Measurements from ENCODE around the gene STX18. TPM values are rescaled to one million over a fixed set of nuclear protein-coding genes. Genes with fewer than 3 reads are reported as not detected.

Gene STX18
- total and polyA plus RNA-seq, 2 donors (not counting 3 experiments of a cell fraction or from before 2014, with no cell fraction given), result 30.7 to 31.2 TPM

DNA sequence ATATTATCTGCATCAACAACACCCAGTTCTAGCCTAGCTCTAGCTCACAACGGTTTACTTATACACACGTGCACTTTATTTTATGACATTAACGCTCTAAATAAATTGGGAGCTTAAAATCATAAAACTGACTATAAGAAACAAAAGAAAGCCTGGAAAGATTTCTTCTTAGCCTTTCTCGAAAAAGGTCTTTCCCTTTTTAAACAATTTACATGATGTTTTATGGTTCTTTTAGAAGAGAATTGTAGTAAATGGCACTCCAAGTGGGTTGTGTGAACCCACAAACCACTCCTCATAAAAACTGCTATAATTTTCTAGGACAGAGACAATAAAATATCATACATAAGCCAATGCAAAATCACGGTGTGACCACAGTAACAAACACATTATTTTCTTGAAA, 23.1 kb downstream of the STX18 start:
- TF ChIP-seq POLR2AphosphoS5 (IDR thresholded peaks at IDR 0.05; ENCODE audit: insufficient read depth, low read depth, low read length) (no peak), POLR2A (IDR thresholded peaks at IDR 0.05; ENCODE audit: low read depth, low read length) (no peak), FOS (IDR thresholded peaks at IDR 0.05; ENCODE audit: borderline replicate concordance, insufficient read depth, low read length) (no peak), MYC (IDR thresholded peaks at IDR 0.05; ENCODE audit: low read depth, low read length) (no peak), GATA2 (IDR thresholded peaks at IDR 0.05; ENCODE audit: insufficient read depth, insufficient read length, low read depth, low read length) (no peak), EZH2 (IDR thresholded peaks at IDR 0.05; ENCODE audit: borderline replicate concordance, low read depth, low read length, severe bottlenecking) (no peak), JUN (IDR thresholded peaks at IDR 0.05; ENCODE audit: borderline replicate concordance, insufficient read depth, insufficient read length, low read depth) (no peak)
- TF ChIP-seq, protein P1, sequence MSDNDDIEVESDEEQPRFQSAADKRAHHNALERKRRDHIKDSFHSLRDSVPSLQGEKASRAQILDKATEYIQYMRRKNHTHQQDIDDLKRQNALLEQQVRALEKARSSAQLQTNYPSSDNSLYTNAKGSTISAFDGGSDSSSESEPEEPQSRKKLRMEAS (IDR thresholded peaks at IDR 0.05; ENCODE audit: insufficient read depth, insufficient read length), result no peak
- TF ChIP-seq, protein P2, sequence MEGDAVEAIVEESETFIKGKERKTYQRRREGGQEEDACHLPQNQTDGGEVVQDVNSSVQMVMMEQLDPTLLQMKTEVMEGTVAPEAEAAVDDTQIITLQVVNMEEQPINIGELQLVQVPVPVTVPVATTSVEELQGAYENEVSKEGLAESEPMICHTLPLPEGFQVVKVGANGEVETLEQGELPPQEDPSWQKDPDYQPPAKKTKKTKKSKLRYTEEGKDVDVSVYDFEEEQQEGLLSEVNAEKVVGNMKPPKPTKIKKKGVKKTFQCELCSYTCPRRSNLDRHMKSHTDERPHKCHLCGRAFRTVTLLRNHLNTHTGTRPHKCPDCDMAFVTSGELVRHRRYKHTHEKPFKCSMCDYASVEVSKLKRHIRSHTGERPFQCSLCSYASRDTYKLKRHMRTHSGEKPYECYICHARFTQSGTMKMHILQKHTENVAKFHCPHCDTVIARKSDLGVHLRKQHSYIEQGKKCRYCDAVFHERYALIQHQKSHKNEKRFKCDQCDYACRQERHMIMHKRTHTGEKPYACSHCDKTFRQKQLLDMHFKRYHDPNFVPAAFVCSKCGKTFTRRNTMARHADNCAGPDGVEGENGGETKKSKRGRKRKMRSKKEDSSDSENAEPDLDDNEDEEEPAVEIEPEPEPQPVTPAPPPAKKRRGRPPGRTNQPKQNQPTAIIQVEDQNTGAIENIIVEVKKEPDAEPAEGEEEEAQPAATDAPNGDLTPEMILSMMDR (IDR thresholded peaks at IDR 0.05; ENCODE audit: extremely low read depth in 1 of 2, insufficient read depth in 1 of 2, low read depth in 1 of 2, low read length in 2 of 2), result no peak
- intact Hi-C loops (cut with micrococcal nuclease), result no loop called here

More for the DNA sequence above, 23.1 kb downstream of the STX18 start:
- H3K9me3 ChIP-seq (replicated peaks; ENCODE audit: control insufficient read depth, insufficient read depth, low read length), result no peaks in the 10 kb centered on the region
- no peak overlapping the region for H3K4me2 ChIP-seq (ENCODE audit: insufficient read depth, low read length)
- no peak overlapping the region for H2AFZ ChIP-seq (ENCODE audit: low read depth, low read length)
- no peak overlapping the region for H3K4me3 ChIP-seq (replicated peaks in 1 of 3; ENCODE audit: insufficient read depth in 1 of 3, low read depth in 1 of 3, low read length in 3 of 3)
- FAIRE-seq, result no peak
- H3K27me3 ChIP-seq (ENCODE audit: control insufficient read depth in 2 of 2, insufficient read depth in 2 of 2, low read length in 2 of 2), result no peaks in the 10 kb centered on the region
- ChIA-PET POLR2A (no interaction called here), CTCF (interaction anchor here (0.6 to 3.1 kb wide), 22 partner anchors 8 to 263 kb away, joined by 3 to 41 read pairs (median 4); partner anchors contain the start of gene STX18)
- peaks cover 2% of the 10 kb centered on the region for H3K9me1 ChIP-seq (replicated peaks; ENCODE audit: control insufficient read depth, extremely low read depth, insufficient read depth, low read length)
- dilution Hi-C loops (cut with MboI; ENCODE audit: extremely low pct_ligation_motif_present, low sequenced_read_pairs), result no loop called here
- peaks cover 32% of the 10 kb centered on the region for H3K79me2 ChIP-seq (ENCODE audit: control insufficient read depth, insufficient read depth, low read length)
- H3K9ac ChIP-seq (replicated peaks; ENCODE audit: extremely low read depth, insufficient read depth, low read length), result no peak overlapping the region
- H3K36me3 ChIP-seq (ENCODE audit: control insufficient read depth in 2 of 2, extremely low read depth in 1 of 2, insufficient read depth in 2 of 2, low read length in 2 of 2), result no peaks in the 10 kb centered on the region
- no peak overlapping the region for H3K27ac ChIP-seq (ENCODE audit: insufficient read depth, low read depth, low read length)
- H3K4me1 ChIP-seq (ENCODE audit: control insufficient read depth, extremely low read depth, insufficient read depth, low read length), result peaks cover 6% of the 10 kb centered on the region
- peaks cover 13% of the 10 kb centered on the region for H4K20me1 ChIP-seq (replicated peaks; ENCODE audit: control insufficient read depth, extremely low read depth, insufficient read depth, low read length)
- no peak for DNase-seq (ENCODE audit: low read depth, low spot score)
- BruUV-seq (replicated peaks), result no TSS peak
